ENCODE measurements around the gene RBM24.

GRCh38 chr6:17277256-17277655, 3.9 kb upstream of the RBM24 start:
- TF ChIP-seq CTCF (IDR thresholded peaks at IDR 0.05; ENCODE audit: poor library complexity) (no peak), EZH2 (IDR thresholded peaks at IDR 0.05; ENCODE audit: borderline replicate concordance) (no peak), EZH2phosphoT487 (IDR thresholded peaks at IDR 0.05; ENCODE audit: low read depth, severe bottlenecking, unreplicated experiment) (no peak)
